NOMO-1 treated with DMSO at 0.1 percent for 48 hours (cell line): ENCODE results near the gene DNAJC8.
A peak's percentile ranks its signal among the peaks of the same experiment; 100 is the strongest.

Source experiments
- DNase-seq: peaks from one replicate; lab custom pipeline; 2025; ENCODE audit not compliant: unreplicated experiment; lab: John Stamatoyannopoulos, UW

The DNAJC8 gene

GRCh38 chr1:28232558-28233263 lies at the start of gene DNAJC8:
DNAJC8 (minus strand) TSS chr1:28233029; CDS start chr1:28232998, 31 bp downstream.
- peak; percentile 89 for DNase-seq

- no peak for DNase-seq
Measured at GRCh38 chr1:28281608-28282425, 49.0 kb upstream of the DNAJC8 start.

- no peak for DNase-seq
Measured at GRCh38 chr1:28280977-28281381, 48.1 kb upstream of the DNAJC8 start.

- DNase-seq: no peak
Measured at GRCh38 chr1:28280501-28280900, 47.7 kb upstream of the DNAJC8 start.

- no peak for DNase-seq
Measured at GRCh38 chr1:28279721-28280120, 46.9 kb upstream of the DNAJC8 start.

GRCh38 chr1:28278763-28279162 lies 45.9 kb upstream of the DNAJC8 start:
- DNase-seq: no peak

GRCh38 chr1:28273216-28273860 lies 40.5 kb upstream of the DNAJC8 start:
- DNase-seq: no peak

- DNase-seq: no peak
Measured at GRCh38 chr1:28272215-28272852, 39.5 kb upstream of the DNAJC8 start.

- no peak for DNase-seq
Measured at GRCh38 chr1:28269529-28269928, 36.7 kb upstream of the DNAJC8 start.

- no peak for DNase-seq
Measured at GRCh38 chr1:28267633-28268032, 34.8 kb upstream of the DNAJC8 start.

- no peak for DNase-seq
Measured at GRCh38 chr1:28266920-28267322, 34.1 kb upstream of the DNAJC8 start.

- DNase-seq: no peak
Measured at GRCh38 chr1:28265577-28265976, 32.7 kb upstream of the DNAJC8 start.

GRCh38 chr1:28264897-28265296 lies 32.1 kb upstream of the DNAJC8 start:
- DNase-seq: no peak

- no peak for DNase-seq
Measured at GRCh38 chr1:28260803-28261174, 28.0 kb upstream of the DNAJC8 start.

GRCh38 chr1:28259934-28260802 lies 27.3 kb upstream of the DNAJC8 start:
- DNase-seq: no peak

- DNase-seq: peak; percentile 98
Measured at GRCh38 chr1:28259252-28259933, 26.6 kb upstream of the DNAJC8 start, which contains the start of gene SESN2. SESN2 (plus strand) TSS chr1:28259518; CDS start chr1:28259848, 330 bp downstream.

- no peak for DNase-seq
Measured at GRCh38 chr1:28258628-28259251, 25.9 kb upstream of the DNAJC8 start.

GRCh38 chr1:28257736-28258135 lies 24.9 kb upstream of the DNAJC8 start:
- no peak for DNase-seq

GRCh38 chr1:28256197-28256827 lies 23.5 kb upstream of the DNAJC8 start:
- no peak for DNase-seq
